Neutrophil (primary cell): ENCODE measurements around the gene SRPK3.
"Not testable (repeated sequence)": the region's sequence is repeated elsewhere in the genome, so short reads cannot be mapped to it uniquely, and the experiment has no call there.

Source experiments
- H3K27ac ChIP-seq: fragments of 200-600 bp; sonication (generic); 2 replicates; pipeline ENCODE4 v1.5.1; 2016; ENCODE audit warnings: mild to moderate bottlenecking, moderate library complexity
- H3K27me3 ChIP-seq: fragments of 200-600 bp; sonication (generic); 2 replicates; pipeline ENCODE4 v1.6.0; 2016; ENCODE audit warnings: mild to moderate bottlenecking
- H3K36me3 ChIP-seq: fragments of 200-600 bp; sonication (generic); 2 replicates; pipeline ENCODE4 v1.5.1; 2017
- H3K4me1 ChIP-seq, 2 experiments: fragments of 200-600 bp in 1 of 2; sonication (generic) in 1 of 2; 1 replicate in 1 of 2; 2 replicates in 1 of 2; pipeline versions ENCODE4 v1.5.1 to v1.6.1; 2013 to 2016; ENCODE audit warnings: low read depth in 1 of 2, low read length in 1 of 2, mild to moderate bottlenecking in 1 of 2, moderate library complexity in 1 of 2; ENCODE audit not compliant: control insufficient read depth in 1 of 2, insufficient read depth in 1 of 2
- H3K4me3 ChIP-seq, 2 experiments: fragments of 200-600 bp in 1 of 2; sonication (generic) in 1 of 2; 1 replicate in 1 of 2; 2 replicates in 1 of 2; pipeline ENCODE4 v1.5.1; 2013 to 2016; ENCODE audit warnings: low read depth in 1 of 2, low read length in 1 of 2, mild to moderate bottlenecking in 1 of 2, moderate library complexity in 1 of 2
- H3K9me3 ChIP-seq: fragments of 200-600 bp; sonication (generic); 2 replicates; pipeline ENCODE4 v1.5.1; 2016
- TF ChIP-seq, protein P1 (sequence below): fragments of 200-600 bp; sonication (generic); IDR thresholded peaks from 2 replicates; pipeline ENCODE4 v1.5.1; 2016; ENCODE audit warnings: antibody characterized with exemption

The SRPK3 gene

DNA sequence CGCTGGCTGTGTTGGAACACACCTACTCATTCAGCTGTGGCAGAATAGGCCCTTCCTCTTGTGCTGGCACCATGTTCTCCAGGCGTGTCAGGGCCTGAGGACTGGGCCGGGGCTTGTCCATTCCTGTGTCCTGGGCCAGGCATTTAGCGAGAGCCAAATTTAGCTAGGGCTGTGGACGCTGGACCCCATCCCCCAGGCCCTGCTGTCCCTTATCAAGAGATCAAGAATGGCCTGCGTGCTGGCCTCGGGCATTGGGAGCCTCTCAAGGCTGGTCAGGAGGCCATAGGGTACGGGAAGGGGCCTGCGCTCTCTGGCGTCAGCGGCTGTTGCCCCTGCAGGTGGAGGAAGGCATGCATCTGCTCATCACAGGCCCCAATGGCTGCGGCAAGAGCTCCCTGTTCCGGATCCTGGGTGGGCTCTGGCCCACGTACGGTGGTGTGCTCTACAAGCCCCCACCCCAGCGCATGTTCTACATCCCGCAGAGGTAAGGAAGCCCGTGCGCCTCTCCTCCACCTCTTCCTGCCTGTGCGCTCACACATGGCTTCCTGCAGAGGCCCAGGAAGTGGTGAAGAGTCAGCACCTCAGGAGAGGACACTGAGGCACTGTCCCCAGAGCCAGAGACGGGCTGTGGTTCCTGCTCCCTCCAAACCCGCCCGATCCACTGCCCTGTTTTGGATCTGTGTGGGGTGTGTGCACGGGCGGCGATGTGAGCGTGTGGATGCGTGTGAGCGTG is 40.9 kb upstream of the SRPK3 start:
- TF ChIP-seq, protein P1, sequence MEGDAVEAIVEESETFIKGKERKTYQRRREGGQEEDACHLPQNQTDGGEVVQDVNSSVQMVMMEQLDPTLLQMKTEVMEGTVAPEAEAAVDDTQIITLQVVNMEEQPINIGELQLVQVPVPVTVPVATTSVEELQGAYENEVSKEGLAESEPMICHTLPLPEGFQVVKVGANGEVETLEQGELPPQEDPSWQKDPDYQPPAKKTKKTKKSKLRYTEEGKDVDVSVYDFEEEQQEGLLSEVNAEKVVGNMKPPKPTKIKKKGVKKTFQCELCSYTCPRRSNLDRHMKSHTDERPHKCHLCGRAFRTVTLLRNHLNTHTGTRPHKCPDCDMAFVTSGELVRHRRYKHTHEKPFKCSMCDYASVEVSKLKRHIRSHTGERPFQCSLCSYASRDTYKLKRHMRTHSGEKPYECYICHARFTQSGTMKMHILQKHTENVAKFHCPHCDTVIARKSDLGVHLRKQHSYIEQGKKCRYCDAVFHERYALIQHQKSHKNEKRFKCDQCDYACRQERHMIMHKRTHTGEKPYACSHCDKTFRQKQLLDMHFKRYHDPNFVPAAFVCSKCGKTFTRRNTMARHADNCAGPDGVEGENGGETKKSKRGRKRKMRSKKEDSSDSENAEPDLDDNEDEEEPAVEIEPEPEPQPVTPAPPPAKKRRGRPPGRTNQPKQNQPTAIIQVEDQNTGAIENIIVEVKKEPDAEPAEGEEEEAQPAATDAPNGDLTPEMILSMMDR, result no peak
- Histone ChIP-seq H3K4me3 (no peak overlapping the region), H3K36me3 (peaks cover 80% of the 10 kb centered on the region), H3K27me3 (peaks cover 11% of the 10 kb centered on the region), H3K9me3 (no peaks in the 10 kb centered on the region), H3K4me1 (no peaks in the 10 kb centered on the region), H3K27ac (no peak overlapping the region)

DNA sequence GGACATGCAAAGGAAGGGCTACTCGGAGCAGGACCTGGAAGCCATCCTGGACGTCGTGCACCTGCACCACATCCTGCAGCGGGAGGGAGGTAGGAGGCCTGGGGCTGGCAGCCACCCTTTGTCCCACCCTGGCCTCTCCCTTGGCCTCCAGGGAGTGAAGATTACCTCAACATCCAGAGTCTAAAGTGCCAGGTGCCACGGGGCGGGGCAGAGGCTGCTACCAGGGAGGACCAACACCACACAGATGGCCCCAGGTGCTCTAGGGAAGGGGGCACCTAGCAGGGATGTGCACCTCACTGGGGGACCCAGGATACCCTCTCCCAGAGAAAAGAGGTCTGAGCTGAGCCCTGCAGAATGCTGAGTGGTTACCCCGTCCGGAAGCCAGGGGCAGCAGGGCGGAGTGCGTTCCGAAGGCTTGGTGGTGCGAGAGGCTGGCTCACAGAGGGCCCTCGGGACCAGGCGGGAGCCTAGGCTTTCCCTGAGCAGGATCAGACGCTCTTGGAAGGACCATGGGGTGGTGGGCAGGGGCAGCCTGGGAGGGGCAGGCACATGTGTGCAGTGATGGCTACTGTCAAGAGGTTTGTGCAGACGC is 40.1 kb upstream of the SRPK3 start:
- peaks cover 79% of the 10 kb centered on the region for H3K36me3 ChIP-seq
- H3K9me3 ChIP-seq, result no peaks in the 10 kb centered on the region
- H3K27me3 ChIP-seq, result peaks cover 19% of the 10 kb centered on the region
- H3K4me3 ChIP-seq, result no peak overlapping the region
- TF ChIP-seq, protein P1, result no peak
- H3K27ac ChIP-seq, result no peak overlapping the region
- H3K4me1 ChIP-seq, result no peaks in the 10 kb centered on the region

DNA sequence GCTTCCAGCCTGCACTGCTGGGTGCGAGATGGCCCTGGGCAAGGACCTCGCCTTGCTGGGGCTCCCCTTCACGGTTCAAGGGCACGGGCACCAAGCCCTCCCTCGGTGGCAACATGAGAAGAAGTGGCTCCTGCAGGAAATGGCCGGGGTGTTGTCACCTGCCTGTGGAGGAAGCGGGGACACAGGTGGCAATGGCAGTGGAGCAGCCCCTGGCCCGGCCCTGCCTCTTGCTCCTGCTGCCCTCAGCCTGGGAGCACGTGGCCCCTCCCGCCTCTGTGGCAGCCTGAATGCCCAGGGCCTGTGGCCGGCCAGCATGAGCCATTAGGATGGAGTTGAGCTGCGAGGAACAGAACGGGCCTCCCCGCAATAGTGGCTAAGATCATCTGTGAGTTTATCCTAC is 39.4 kb upstream of the SRPK3 start:
- TF ChIP-seq, protein P1, result no peak
- Histone ChIP-seq H3K36me3 (peaks cover 72% of the 10 kb centered on the region), H3K4me3 (no peak overlapping the region), H3K27me3 (peaks cover 24% of the 10 kb centered on the region), H3K4me1 (no peaks in the 10 kb centered on the region), H3K27ac (no peak overlapping the region), H3K9me3 (no peaks in the 10 kb centered on the region)

DNA sequence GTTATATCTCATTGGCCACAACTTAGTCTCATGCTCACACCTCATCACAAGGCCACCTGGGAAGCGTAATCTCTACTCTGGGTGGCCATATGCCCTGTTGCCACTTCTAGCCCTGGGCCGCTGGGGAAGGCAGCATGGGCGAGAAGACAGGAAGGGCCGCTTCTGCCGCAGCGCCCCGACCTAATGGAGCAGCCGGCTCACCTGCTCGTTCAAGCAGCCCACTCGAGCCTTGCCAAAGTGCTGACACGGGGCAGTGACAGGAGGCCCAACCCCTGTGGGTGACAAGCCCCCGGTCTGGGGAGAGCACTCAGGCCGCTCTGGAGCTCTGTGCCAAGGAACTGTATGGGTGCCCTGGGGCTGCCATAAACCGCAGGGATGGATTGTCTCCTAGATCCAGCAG is 38.7 kb upstream of the SRPK3 start:
- H3K27ac ChIP-seq, H3K4me3 ChIP-seq, H3K9me3 ChIP-seq, H3K4me1 ChIP-seq: not testable (repeated sequence)
- peaks cover 24% of the 10 kb centered on the region for H3K27me3 ChIP-seq
- H3K36me3 ChIP-seq, result peaks cover 65% of the 10 kb centered on the region

DNA sequence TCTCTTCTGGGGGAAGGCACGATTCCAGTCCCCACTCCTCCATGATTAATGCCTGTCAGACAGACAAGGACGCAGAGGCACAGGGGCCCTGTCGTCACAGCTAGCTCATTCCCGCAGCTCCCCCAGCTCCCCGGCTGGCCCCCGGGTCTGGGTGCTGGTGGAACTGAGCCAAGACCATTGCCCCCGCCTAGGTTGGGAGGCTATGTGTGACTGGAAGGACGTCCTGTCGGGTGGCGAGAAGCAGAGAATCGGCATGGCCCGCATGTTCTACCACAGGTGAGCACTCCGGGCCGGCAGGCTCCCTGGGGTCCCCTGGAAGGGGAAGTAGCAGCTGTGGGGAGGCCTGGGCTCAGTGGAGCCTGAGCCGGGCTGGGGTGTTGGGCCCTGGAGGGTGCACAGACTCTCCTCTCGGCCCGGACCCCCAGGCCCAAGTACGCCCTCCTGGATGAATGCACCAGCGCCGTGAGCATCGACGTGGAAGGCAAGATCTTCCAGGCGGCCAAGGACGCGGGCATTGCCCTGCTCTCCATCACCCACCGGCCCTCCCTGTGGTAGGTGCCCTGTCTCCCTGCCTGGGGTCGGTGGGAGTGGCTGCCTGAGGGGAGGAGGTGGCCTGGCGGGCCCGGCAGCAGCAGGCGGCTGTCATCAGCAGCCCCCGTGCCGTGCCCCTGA is 37.9 kb upstream of the SRPK3 start:
- H3K4me3 ChIP-seq, H3K27ac ChIP-seq, H3K9me3 ChIP-seq, H3K4me1 ChIP-seq: not testable (repeated sequence)
- peaks cover 57% of the 10 kb centered on the region for H3K36me3 ChIP-seq
- H3K27me3 ChIP-seq, result peaks cover 24% of the 10 kb centered on the region

DNA sequence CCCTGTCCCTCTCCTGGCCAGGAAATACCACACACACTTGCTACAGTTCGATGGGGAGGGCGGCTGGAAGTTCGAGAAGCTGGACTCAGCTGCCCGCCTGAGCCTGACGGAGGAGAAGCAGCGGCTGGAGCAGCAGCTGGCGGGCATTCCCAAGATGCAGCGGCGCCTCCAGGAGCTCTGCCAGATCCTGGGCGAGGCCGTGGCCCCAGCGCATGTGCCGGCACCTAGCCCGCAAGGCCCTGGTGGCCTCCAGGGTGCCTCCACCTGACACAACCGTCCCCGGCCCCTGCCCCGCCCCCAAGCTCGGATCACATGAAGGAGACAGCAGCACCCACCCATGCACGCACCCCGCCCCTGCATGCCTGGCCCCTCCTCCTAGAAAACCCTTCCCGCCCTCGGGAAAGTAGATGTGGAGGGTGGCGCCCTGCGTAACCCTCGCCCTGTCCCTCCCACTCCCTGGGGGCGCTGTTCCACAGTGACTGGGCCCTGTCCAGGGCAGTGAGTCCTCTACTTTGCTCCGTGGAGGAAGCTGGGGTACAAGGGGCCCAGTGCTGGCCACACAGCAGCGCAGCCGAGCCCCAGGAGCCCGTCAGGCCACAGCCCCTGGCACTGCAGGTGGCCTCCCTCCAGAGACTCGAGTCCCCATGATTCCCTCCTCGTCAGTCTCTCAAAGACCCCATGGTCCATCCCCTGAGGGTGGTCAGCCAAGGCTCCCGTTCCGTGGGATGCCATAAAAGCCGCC is 37.2 kb upstream of the SRPK3 start:
- not testable (repeated sequence) for H3K27ac ChIP-seq, H3K9me3 ChIP-seq, H3K4me3 ChIP-seq, H3K4me1 ChIP-seq
- peaks cover 51% of the 10 kb centered on the region for H3K36me3 ChIP-seq
- peaks cover 24% of the 10 kb centered on the region for H3K27me3 ChIP-seq
